Left renal cortex interstitium (tissue), 4 donors: ENCODE measurements around the gene TRIM43. TPM values are rescaled to one million over a fixed set of nuclear protein-coding genes. Genes with fewer than 3 reads are reported as not detected.
"Not testable (repeated sequence)": the region's sequence is repeated elsewhere in the genome, so short reads cannot be mapped to it uniquely, and the experiment has no call there.

Experiments used
- DNase-seq, 4 donors: peaks; one replicate each; pipeline ENCODE4 v3.0.0-alpha.2; 2013; ENCODE audit warnings: low read depth in 4 of 4, low spot score in 2 of 4, missing footprints in 1 of 4
- polyA plus RNA-seq, 4 donors: library from polyadenylated mRNA; unstranded; fragments of 120-200 nt; gene quantifications; one replicate each; pipeline ENCODE4 v1.2.1, GENCODE V29; 2013; ENCODE audit not compliant: insufficient read length in 4 of 4

The TRIM43 gene
- under 1 TPM; 0.32 to 0.59 (median 0.44) TPM for polyA plus RNA-seq

GRCh38 chr2:95591701-95592100, at the start of gene TRIM43:
Gene TRIM43, plus strand, starts transcription at chr2:95592001. Its CDS starts 2,023 bp downstream, at chr2:95594024.
- not testable (repeated sequence) for DNase-seq

- no peak for DNase-seq
Observed at GRCh38 chr2:95551055-95551568, 40.7 kb upstream of the TRIM43 start.

- no peak for DNase-seq
Observed at GRCh38 chr2:95552911-95553310, 38.9 kb upstream of the TRIM43 start.

GRCh38 chr2:95569170-95569569, 22.6 kb upstream of the TRIM43 start:
- no peak for DNase-seq

GRCh38 chr2:95573866-95574265, 17.9 kb upstream of the TRIM43 start:
- DNase-seq = no peak

- no peak for DNase-seq
Observed at GRCh38 chr2:95574506-95574905, 17.3 kb upstream of the TRIM43 start.

GRCh38 chr2:95575857-95576256, 15.9 kb upstream of the TRIM43 start:
- no peak for DNase-seq

- DNase-seq = peak in 1 of 4 donors; percentile 8
Observed at GRCh38 chr2:95578539-95578938, 13.3 kb upstream of the TRIM43 start.

GRCh38 chr2:95583545-95583944, 8.3 kb upstream of the TRIM43 start:
- not testable (repeated sequence) for DNase-seq

- peak in 1 of 4 donors; percentile 23 for DNase-seq
Observed at GRCh38 chr2:95584321-95584720, 7.5 kb upstream of the TRIM43 start.

GRCh38 chr2:95589777-95590536, 1.8 kb upstream of the TRIM43 start:
- DNase-seq = not testable (repeated sequence)

GRCh38 chr2:95592973-95593372, 1.2 kb downstream of the TRIM43 start:
- not testable (repeated sequence) for DNase-seq

GRCh38 chr2:95595012-95595411, 3.2 kb downstream of the TRIM43 start:
- DNase-seq = not testable (repeated sequence)

- not testable (repeated sequence) for DNase-seq
Observed at GRCh38 chr2:95601301-95601700, 9.5 kb downstream of the TRIM43 start.

- DNase-seq = not testable (repeated sequence)
Observed at GRCh38 chr2:95602146-95602545, 10.3 kb downstream of the TRIM43 start.

GRCh38 chr2:95608356-95608755, 16.6 kb downstream of the TRIM43 start:
- not testable (repeated sequence) for DNase-seq

- not testable (repeated sequence) for DNase-seq
Observed at GRCh38 chr2:95609764-95610163, 18.0 kb downstream of the TRIM43 start.

- not testable (repeated sequence) for DNase-seq
Observed at GRCh38 chr2:95613048-95613447, 21.2 kb downstream of the TRIM43 start.

- DNase-seq = not testable (repeated sequence)
Observed at GRCh38 chr2:95622728-95623127, 30.9 kb downstream of the TRIM43 start.

GRCh38 chr2:95630987-95631386, 39.2 kb downstream of the TRIM43 start:
- DNase-seq = not testable (repeated sequence)

GRCh38 chr2:95633626-95634259, 41.9 kb downstream of the TRIM43 start:
- not testable (repeated sequence) for DNase-seq
